ENCODE measurements around the gene HTT.

DNA sequence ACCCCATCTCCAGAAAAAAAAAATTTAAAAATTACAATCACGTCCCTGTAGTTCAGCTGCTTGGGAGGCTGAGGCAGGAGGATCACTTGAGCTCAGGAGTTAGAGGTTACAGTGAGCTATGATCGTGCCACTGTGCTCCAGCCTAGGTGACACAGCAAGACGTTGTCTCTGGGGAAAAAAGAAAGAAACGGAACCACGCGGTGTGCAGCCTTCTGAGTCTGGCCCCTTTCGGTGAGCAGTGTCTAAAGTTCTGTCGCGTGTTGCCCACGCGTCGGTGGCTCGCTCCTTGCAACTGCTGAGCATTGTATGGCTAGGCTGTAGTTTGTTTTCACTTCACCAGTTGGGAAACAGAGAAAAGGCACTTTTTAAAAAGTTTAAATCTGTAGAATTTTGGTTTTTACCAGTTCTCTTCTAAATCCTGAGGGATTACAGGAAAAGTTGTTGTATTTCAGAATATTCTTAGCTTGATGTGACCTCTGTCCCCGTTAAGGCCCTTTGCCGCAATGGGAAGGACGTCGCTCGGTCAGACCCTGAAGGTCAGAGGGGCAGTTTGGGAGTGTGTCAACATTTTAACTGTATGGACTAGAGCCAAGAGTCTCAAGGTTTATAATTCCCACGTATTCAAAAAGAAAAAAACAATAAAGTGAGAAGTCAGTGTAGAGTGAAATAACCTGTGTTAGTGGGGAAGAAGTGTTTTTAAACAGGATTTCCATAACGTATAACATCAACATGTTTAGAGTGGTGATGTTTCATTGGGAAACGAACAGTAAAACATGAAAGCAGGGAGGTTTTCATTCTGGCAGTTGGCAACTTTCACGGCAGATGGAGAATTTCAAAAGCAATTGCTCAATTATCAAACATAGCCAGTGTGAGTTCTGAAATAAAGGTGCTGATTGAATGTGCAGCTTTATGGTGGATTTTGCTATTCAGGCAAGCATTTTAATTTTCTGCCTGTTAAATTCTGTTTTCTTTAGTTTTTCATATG lies 128.6 kb downstream of the HTT start:
- TF ChIP-seq, protein P1, sequence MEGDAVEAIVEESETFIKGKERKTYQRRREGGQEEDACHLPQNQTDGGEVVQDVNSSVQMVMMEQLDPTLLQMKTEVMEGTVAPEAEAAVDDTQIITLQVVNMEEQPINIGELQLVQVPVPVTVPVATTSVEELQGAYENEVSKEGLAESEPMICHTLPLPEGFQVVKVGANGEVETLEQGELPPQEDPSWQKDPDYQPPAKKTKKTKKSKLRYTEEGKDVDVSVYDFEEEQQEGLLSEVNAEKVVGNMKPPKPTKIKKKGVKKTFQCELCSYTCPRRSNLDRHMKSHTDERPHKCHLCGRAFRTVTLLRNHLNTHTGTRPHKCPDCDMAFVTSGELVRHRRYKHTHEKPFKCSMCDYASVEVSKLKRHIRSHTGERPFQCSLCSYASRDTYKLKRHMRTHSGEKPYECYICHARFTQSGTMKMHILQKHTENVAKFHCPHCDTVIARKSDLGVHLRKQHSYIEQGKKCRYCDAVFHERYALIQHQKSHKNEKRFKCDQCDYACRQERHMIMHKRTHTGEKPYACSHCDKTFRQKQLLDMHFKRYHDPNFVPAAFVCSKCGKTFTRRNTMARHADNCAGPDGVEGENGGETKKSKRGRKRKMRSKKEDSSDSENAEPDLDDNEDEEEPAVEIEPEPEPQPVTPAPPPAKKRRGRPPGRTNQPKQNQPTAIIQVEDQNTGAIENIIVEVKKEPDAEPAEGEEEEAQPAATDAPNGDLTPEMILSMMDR (IDR thresholded peaks at IDR 0.05), result no peak
- TF ChIP-seq POLR2A (IDR thresholded peaks at IDR 0.05), result no peak
